Activated naive CD4-positive, alpha-beta T cell treated with anti-CD3 and anti-CD28 coated beads, Interleukin-2, amount 50 U/mL, for 24 hours (primary cell): ENCODE data around the gene NINJ2.

Source experiments
- H3K27ac Mint-ChIP-seq: one replicate; pipeline ENCODE4 v1.8.0; 2021; ENCODE audit warnings: mild to moderate bottlenecking, mixed read lengths
- H3K27me3 Mint-ChIP-seq: one replicate; pipeline ENCODE4 v1.8.0; 2021; ENCODE audit warnings: mixed read lengths
- H3K36me3 Mint-ChIP-seq: one replicate; pipeline ENCODE4 v1.8.0; 2021; ENCODE audit warnings: mixed read lengths
- H3K4me1 Mint-ChIP-seq: one replicate; pipeline ENCODE4 v1.8.0; 2021; ENCODE audit warnings: mixed read lengths
- H3K4me3 Mint-ChIP-seq: one replicate; pipeline ENCODE4 v1.8.0; 2021; ENCODE audit warnings: mild to moderate bottlenecking, mixed read lengths
- H3K9me3 Mint-ChIP-seq: one replicate; pipeline ENCODE4 v1.8.0; 2021; ENCODE audit warnings: mixed read lengths

Gene NINJ2

GRCh38 chr12:593396-594270, 69.6 kb downstream of the NINJ2 start:
- H3K4me3 Mint-ChIP-seq = no peak overlapping the region
- no peaks in the 10 kb centered on the region for H3K9me3 Mint-ChIP-seq
- no peaks in the 10 kb centered on the region for H3K36me3 Mint-ChIP-seq
- H3K27me3 Mint-ChIP-seq = no peaks in the 10 kb centered on the region
- no peak overlapping the region for H3K27ac Mint-ChIP-seq
- no peaks in the 10 kb centered on the region for H3K4me1 Mint-ChIP-seq

GRCh38 chr12:592024-592505, 71.2 kb downstream of the NINJ2 start:
- H3K4me1 Mint-ChIP-seq = no peaks in the 10 kb centered on the region
- H3K36me3 Mint-ChIP-seq = no peaks in the 10 kb centered on the region
- H3K27me3 Mint-ChIP-seq = no peaks in the 10 kb centered on the region
- no peak overlapping the region for H3K27ac Mint-ChIP-seq
- H3K4me3 Mint-ChIP-seq = no peak overlapping the region
- no peaks in the 10 kb centered on the region for H3K9me3 Mint-ChIP-seq

GRCh38 chr12:591167-592023, 71.8 kb downstream of the NINJ2 start:
- Mint-ChIP-seq H3K4me3 (no peak overlapping the region), H3K27ac (no peak overlapping the region), H3K9me3 (no peaks in the 10 kb centered on the region), H3K4me1 (no peaks in the 10 kb centered on the region), H3K36me3 (no peaks in the 10 kb centered on the region), H3K27me3 (no peaks in the 10 kb centered on the region)

- H3K4me3 Mint-ChIP-seq = no peak overlapping the region
- no peaks in the 10 kb centered on the region for H3K4me1 Mint-ChIP-seq
- H3K36me3 Mint-ChIP-seq = no peaks in the 10 kb centered on the region
- H3K27me3 Mint-ChIP-seq = no peaks in the 10 kb centered on the region
- H3K27ac Mint-ChIP-seq = no peak overlapping the region
- H3K9me3 Mint-ChIP-seq = no peaks in the 10 kb centered on the region
These were observed 73.0 kb downstream of the NINJ2 start for GRCh38 chr12:590206-590750.

GRCh38 chr12:588646-589045, 74.6 kb downstream of the NINJ2 start:
- H3K4me3 Mint-ChIP-seq = no peak overlapping the region
- no peak overlapping the region for H3K27ac Mint-ChIP-seq
- no peaks in the 10 kb centered on the region for H3K4me1 Mint-ChIP-seq
- H3K27me3 Mint-ChIP-seq = no peaks in the 10 kb centered on the region
- H3K36me3 Mint-ChIP-seq = no peaks in the 10 kb centered on the region
- H3K9me3 Mint-ChIP-seq = no peaks in the 10 kb centered on the region

GRCh38 chr12:588024-588322, 75.3 kb downstream of the NINJ2 start:
- Mint-ChIP-seq H3K4me3 (no peak overlapping the region), H3K9me3 (no peaks in the 10 kb centered on the region), H3K27me3 (no peaks in the 10 kb centered on the region), H3K27ac (peak overlapping the region; percentile 1), H3K4me1 (no peaks in the 10 kb centered on the region), H3K36me3 (no peaks in the 10 kb centered on the region)

- H3K9me3 Mint-ChIP-seq = no peaks in the 10 kb centered on the region
- H3K4me3 Mint-ChIP-seq = no peak overlapping the region
- peak overlapping the region; percentile 1 for H3K27ac Mint-ChIP-seq
- H3K36me3 Mint-ChIP-seq = no peaks in the 10 kb centered on the region
- no peaks in the 10 kb centered on the region for H3K27me3 Mint-ChIP-seq
- H3K4me1 Mint-ChIP-seq = no peaks in the 10 kb centered on the region
These were observed 75.9 kb downstream of the NINJ2 start for GRCh38 chr12:587132-588023.

- H3K36me3 Mint-ChIP-seq = no peaks in the 10 kb centered on the region
- no peaks in the 10 kb centered on the region for H3K9me3 Mint-ChIP-seq
- H3K27me3 Mint-ChIP-seq = no peaks in the 10 kb centered on the region
- no peak overlapping the region for H3K4me3 Mint-ChIP-seq
- no peaks in the 10 kb centered on the region for H3K4me1 Mint-ChIP-seq
- H3K27ac Mint-ChIP-seq = no peak overlapping the region
These were observed 76.8 kb downstream of the NINJ2 start for GRCh38 chr12:586318-587071.

- H3K4me3 Mint-ChIP-seq = no peak overlapping the region
- no peak overlapping the region for H3K27ac Mint-ChIP-seq
- H3K27me3 Mint-ChIP-seq = no peaks in the 10 kb centered on the region
- no peaks in the 10 kb centered on the region for H3K36me3 Mint-ChIP-seq
- no peaks in the 10 kb centered on the region for H3K4me1 Mint-ChIP-seq
- no peaks in the 10 kb centered on the region for H3K9me3 Mint-ChIP-seq
These were observed 77.9 kb downstream of the NINJ2 start for GRCh38 chr12:585062-586061.

GRCh38 chr12:583251-583869, 79.9 kb downstream of the NINJ2 start:
- no peaks in the 10 kb centered on the region for H3K27me3 Mint-ChIP-seq
- H3K27ac Mint-ChIP-seq = no peak overlapping the region
- no peak overlapping the region for H3K4me3 Mint-ChIP-seq
- no peaks in the 10 kb centered on the region for H3K4me1 Mint-ChIP-seq
- no peaks in the 10 kb centered on the region for H3K9me3 Mint-ChIP-seq
- H3K36me3 Mint-ChIP-seq = no peaks in the 10 kb centered on the region

- Mint-ChIP-seq H3K4me1 (peaks cover 3% of the 10 kb centered on the region), H3K9me3 (no peaks in the 10 kb centered on the region), H3K27ac (no peak overlapping the region), H3K4me3 (no peak overlapping the region), H3K27me3 (no peaks in the 10 kb centered on the region), H3K36me3 (no peaks in the 10 kb centered on the region)
These were observed 81.5 kb downstream of the NINJ2 start for GRCh38 chr12:581746-582145.

GRCh38 chr12:581321-581720, 81.9 kb downstream of the NINJ2 start:
- Mint-ChIP-seq H3K9me3 (no peaks in the 10 kb centered on the region), H3K27me3 (no peaks in the 10 kb centered on the region), H3K4me1 (peaks cover 6% of the 10 kb centered on the region), H3K27ac (no peak overlapping the region), H3K36me3 (no peaks in the 10 kb centered on the region), H3K4me3 (no peak overlapping the region)

- Mint-ChIP-seq H3K4me3 (no peak overlapping the region), H3K27me3 (no peaks in the 10 kb centered on the region), H3K27ac (no peak overlapping the region), H3K4me1 (peaks cover 10% of the 10 kb centered on the region), H3K9me3 (no peaks in the 10 kb centered on the region), H3K36me3 (no peaks in the 10 kb centered on the region)
These were observed 82.4 kb downstream of the NINJ2 start for GRCh38 chr12:580813-581212.
